HG03045 (cell line): ENCODE results near the gene GTF2H2C_2.
A peak's percentile ranks its signal among the peaks of the same experiment; 100 is the strongest.
"Not testable (repeated sequence)": the region's sequence is repeated elsewhere in the genome, so short reads cannot be mapped to it uniquely, and the experiment has no call there.

Experiments used
- ATAC-seq: cut with Tn5 transposase; IDR thresholded peaks from one replicate; pipeline ENCODE4 v1.9.1; 2021; ENCODE audit warnings: mild to moderate bottlenecking, moderate library complexity; ENCODE audit not compliant: unreplicated experiment

The GTF2H2C_2 gene

DNA sequence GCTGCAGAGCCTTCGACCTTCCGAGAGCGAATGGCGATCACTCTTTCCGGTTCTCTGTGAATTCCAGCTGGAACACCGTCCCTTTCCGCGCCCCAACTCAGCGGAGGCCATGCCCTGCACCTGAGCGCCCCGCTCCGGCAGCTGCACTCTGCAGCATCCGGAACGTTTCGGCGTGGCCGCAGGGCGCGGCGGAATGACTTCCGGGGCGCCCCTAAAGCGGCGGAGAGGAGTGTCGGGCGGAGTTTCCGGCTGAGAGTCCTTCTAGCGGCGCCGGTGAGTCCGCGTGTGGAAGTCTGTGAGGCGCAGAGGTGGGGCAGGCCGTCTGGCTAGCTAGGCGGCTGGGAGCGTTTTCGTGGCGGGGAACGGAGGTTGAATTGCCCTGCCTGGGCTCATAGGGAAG is at the start of gene GTF2H2C_2:
TSS of gene GTF2H2C_2 (plus strand) at position 252 of the 400 bp plus-strand sequence.
- ATAC-seq: peak; percentile 99

DNA sequence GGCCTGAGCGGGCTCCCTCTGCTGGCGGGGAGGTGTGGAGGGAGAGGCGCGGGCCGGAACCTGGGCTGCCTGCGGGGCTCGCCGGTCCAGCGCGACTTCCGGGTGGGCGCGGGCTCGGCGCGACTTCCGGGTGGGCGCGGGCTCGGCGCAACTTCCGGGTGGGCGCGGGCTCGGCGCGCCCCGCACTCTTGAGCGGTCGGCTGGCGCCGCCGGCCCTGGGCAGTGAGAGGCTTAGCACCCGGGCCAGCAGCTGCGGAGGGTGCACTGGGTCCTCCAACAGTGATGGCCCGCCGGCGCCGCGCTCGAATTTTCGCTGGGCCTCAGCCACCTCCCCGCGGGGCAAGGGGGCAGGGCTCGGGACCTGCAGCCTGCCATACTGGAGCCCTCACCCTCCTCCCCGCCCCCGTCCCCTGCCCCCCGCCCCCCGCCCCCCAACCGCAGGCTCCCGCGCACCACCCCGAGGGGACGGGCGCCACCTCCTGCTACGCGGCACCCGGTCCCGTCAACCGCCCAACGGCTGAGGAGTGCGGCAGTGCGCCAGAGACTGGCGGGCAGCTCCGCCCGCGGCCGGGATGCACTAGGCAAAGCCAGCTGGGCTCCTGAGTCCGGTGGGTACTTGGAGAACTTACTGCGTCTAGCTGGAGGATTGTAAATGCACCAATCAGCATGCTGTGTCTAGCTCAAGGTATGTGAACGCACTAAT is 14.0 kb upstream of the GTF2H2C_2 start:
- peak; percentile 57 for ATAC-seq

DNA sequence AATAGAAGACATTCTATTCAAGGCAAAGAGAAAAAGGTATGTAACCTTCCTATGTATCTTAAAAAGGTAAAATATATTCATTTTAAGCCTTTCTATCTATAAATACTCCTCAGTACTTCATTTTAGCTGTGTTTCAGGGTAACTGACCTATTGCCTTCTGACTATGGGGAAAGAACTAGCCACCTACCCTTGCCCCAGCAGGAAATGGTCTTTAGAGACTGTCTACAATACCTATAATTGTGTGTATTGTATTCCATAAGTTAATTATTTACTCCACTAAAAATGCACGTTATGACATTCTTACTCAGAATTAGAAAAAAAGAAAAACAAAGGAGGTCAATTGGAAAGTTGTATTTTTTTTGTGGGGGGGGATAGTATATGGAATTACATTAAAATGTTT is 6.2 kb downstream of the GTF2H2C_2 start:
- ATAC-seq: not testable (repeated sequence)

DNA sequence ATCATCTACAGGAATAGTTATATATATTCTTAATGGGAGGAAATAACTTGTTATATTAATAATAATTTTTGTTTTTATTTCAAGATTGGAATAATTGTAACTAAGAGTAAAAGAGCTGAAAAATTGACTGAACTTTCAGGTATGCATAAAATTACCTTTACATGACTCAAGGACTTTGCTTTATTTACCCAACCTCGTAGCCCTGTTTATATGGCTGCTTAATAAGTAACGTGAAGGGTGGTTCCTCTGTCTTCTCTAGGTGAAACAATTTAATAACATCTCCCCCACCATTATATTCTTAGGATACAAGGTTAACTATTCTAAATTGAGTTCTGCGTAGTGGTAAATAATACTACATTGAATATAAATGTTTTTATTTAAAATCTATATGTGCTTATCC is 8.0 kb downstream of the GTF2H2C_2 start:
- ATAC-seq: not testable (repeated sequence)

DNA sequence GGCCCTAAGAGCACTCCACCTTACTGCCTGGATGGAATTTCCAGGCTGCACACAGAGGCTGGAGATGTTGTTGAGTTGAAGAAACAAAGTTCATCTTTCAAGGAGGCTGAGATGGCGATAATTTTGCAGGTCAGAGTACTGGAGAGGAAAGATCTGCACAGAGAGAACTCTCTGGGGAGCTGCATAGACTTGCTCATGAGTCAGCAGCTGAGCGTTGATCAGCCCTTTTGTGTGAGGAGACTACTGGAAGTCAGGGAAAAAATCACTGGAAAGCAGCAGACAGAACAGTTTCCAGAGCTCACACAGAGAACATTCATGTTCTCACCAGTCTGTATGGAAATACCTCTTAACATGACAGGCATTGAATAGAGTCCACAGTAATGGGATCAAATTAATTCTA is 23.4 kb downstream of the GTF2H2C_2 start:
- ATAC-seq: not testable (repeated sequence)

DNA sequence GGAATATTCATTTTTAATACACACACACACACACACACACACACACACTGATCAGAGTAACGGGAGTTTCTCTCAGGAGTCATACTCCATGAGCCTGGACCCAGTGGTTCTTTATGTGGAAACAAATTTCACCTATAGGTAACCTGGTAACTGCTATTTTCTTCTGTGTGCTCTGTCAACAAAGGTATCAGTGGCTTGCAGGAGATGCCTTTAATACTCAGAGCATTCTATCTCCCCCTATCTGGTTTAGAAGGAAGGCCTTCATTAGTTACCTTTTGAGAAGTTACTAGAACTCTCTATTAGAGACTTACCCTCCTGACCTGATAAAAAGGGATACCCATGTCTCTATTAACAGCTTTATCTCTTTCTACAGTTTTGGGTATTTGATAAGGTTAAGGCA is 34.4 kb downstream of the GTF2H2C_2 start:
- ATAC-seq: not testable (repeated sequence)

DNA sequence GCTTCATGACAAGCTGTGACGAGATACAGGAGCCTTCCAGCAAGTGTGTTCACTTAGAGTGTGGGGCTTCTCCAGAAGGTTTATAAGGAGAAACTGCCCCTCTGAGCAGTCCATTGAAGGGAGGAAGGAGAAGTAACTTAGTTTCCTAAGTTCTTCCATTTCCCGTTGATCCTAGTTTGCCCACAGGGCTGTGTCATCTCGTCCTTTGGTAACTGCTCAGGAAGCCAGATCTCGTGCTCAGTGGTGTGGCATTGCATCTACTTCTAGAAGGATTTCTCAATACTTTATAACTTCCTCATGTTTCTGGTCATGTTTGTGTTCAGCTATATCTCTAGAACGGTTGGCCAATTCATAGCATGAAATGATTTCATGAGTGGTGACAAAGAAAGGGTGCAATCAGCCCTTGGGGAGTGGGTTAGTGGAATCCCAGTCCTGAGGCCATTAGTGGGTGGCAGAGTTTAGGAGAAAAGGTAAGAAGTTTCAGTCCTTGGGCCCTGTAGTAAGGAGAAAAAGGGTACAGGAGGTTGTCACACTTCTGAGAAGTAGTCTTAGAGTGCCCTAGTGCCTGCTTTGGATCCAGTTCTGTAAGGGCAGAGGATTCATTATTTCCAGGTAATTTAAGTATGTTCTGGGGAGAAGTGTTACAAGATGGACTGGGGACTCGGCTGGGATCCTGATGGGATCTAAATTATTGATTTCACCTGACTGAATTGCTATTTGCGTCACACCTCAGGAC is 36.2 kb downstream of the GTF2H2C_2 start:
- ATAC-seq: not testable (repeated sequence)

DNA sequence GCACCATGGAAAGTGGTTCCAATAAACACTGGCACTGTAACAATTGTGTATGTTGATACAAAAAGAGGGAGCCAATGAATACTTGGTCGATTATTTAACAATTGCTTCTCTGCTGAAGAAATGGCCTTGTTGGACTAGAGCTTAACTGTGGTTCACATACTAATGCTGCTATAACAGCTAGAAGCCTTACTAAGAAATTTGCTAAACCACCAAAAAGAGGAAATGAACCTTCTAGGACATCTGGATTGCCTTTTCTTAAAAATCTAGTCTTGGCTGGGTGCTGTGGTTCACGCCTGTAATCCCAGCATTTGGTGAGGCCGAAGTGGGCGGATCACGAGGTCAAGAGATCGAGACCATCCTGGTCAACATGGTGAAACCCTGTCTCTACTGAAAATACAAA is 41.9 kb downstream of the GTF2H2C_2 start:
- peak; percentile 75 for ATAC-seq

DNA sequence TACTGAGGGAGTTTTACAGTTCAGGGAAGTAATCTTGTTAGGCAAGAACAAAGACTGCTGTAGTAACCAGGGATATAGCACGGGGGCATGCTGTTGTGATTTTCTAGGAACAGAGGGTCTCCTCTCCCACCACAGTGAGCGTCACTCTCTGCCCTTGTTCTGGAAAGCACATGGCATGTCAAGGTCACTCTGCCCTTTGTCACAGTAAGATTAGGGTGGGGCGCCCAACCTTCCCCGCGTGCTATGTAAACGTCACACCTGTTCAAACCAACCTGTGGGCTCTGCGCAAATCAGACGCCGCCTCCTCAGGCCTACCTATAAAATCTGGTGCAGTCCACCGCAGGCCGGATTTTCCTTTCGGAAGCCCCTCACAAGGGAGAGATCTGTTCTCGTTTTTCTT is 44.0 kb downstream of the GTF2H2C_2 start:
- not testable (repeated sequence) for ATAC-seq

DNA sequence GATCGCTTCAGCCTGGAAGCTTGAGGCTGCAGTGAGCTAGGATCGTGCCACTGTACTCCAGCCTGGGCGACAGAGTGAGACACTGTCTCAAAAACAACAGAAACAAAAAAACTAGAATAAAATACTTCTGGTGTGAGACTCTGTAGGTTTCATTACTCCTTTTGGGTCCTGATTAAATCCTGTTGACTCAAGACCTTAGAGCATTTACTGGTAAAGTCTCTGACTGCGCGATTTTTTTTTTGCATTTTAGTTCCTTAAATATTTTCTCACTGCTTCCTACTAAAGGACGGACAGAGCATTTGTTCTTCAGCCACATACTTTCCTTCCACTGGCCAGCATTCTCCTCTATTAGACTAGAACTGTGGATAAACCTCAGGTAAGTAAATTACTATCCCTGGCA is 46.8 kb downstream of the GTF2H2C_2 start:
- ATAC-seq: not testable (repeated sequence)

DNA sequence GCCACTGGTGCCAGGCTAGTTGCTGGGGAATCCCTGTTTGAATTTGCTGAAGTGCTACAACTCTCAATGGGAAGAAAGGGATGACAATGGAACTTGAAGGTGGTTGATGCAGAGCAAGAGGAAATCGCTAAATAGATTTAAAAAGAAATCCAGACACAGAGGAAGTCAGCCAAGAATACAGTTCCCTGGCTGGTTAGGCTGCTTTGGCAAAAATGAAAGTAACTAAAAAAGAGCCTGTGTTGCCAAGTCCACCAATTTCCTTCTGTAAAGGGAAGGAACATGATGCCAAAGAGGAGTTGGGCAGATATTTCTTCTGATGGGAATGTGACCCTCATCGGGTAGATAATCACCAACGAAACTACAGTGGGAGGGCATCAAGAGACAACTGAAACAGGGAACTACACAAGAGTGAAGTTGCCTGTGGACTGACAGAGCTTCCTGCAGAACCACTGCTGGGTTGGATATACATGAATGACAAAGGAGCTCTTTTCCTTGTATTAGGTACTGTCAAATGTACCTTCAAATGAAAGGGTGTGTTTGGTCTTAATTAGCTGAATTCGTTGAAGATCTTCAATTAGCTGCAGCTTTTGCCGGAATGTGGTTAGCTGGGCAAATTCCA is 49.0 kb downstream of the GTF2H2C_2 start:
- ATAC-seq: not testable (repeated sequence)

DNA sequence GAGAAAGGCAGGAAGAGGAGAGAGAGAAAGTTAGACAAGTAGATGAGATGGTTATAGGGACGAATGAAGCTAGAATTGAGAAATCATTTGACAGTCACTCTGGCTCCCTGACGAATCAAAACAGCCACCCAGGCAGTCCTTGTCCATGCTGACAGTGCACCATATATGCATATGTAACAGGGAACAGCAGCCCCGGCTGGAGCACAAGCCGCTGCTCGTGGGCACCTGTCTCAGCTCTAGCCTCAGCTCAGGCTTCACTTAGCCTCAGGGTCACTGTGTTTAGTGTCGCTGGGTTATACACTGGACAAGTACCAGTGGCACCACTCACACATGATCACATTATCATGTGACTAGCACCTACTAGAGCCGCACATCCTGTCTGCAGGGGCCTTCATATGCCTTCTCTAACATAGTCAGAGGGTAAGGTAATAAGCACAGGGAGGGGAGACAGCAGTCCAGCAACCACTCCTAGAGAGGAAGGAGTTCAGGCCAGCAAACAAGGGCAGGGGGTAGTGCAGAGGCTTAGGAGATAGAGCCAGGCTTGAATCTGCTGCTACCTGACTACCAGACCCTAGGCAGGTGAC is 54.9 kb downstream of the GTF2H2C_2 start:
- not testable (repeated sequence) for ATAC-seq
